Measurements from ENCODE around the gene MYBBP1A. TPM values are rescaled to one million over a fixed set of nuclear protein-coding genes. Genes with fewer than 3 reads are reported as not detected.

Gene MYBBP1A
- total and polyA plus RNA-seq, 2 of the 13 experiments (the other 11 are each of a cell fraction or from before 2014, with no cell fraction given) = 18.6 to 54.8 TPM

DNA sequence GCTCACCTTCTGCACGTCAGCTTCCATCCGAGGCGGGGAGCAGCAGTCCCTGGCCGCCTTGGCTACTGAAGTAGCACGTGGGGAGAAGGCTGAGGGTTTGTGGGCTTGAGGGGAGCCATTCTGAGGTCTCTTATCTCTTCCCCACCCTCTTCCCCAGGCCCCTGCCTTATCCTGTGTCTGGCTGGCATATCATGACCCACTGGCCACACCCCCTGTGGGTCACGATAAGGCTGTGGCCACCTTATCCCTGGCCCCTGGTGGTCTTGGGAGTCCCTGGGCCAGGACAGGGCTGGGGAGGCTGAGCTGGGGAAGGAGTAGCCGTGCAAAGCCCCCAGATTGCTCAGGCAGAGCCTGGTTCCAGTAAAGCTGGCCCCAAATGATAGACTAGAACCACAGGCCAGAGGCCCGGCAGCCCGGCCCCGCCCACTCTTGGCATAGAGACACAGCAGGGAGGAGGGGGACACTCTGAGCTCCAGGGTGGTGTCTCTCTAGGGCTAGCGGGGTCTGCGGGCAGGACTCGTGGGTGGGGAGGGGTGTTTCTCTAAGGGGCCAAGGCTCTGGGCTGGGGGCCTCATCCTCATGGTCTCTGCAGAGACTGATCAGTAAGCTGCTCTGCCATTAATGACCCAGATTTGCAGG, 48.9 kb downstream of the MYBBP1A start (continued):
- TF ChIP-seq, protein P1, sequence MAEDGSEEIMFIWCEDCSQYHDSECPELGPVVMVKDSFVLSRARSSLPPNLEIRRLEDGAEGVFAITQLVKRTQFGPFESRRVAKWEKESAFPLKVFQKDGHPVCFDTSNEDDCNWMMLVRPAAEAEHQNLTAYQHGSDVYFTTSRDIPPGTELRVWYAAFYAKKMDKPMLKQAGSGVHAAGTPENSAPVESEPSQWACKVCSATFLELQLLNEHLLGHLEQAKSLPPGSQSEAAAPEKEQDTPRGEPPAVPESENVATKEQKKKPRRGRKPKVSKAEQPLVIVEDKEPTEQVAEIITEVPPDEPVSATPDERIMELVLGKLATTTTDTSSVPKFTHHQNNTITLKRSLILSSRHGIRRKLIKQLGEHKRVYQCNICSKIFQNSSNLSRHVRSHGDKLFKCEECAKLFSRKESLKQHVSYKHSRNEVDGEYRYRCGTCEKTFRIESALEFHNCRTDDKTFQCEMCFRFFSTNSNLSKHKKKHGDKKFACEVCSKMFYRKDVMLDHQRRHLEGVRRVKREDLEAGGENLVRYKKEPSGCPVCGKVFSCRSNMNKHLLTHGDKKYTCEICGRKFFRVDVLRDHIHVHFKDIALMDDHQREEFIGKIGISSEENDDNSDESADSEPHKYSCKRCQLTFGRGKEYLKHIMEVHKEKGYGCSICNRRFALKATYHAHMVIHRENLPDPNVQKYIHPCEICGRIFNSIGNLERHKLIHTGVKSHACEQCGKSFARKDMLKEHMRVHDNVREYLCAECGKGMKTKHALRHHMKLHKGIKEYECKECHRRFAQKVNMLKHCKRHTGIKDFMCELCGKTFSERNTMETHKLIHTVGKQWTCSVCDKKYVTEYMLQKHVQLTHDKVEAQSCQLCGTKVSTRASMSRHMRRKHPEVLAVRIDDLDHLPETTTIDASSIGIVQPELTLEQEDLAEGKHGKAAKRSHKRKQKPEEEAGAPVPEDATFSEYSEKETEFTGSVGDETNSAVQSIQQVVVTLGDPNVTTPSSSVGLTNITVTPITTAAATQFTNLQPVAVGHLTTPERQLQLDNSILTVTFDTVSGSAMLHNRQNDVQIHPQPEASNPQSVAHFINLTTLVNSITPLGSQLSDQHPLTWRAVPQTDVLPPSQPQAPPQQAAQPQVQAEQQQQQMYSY (CRISPR knock-in tag; IDR thresholded peaks at IDR 0.05) = no peak
- no peak for TF ChIP-seq FOXA1 (IDR thresholded peaks at IDR 0.05)
- no peak for TF ChIP-seq FOXA1 (CRISPR knock-in tag; IDR thresholded peaks at IDR 0.05)
- TF ChIP-seq ZNF569 (CRISPR knock-in tag; IDR thresholded peaks at IDR 0.05; ENCODE audit: borderline replicate concordance) = no peak
- TF ChIP-seq, protein P2, sequence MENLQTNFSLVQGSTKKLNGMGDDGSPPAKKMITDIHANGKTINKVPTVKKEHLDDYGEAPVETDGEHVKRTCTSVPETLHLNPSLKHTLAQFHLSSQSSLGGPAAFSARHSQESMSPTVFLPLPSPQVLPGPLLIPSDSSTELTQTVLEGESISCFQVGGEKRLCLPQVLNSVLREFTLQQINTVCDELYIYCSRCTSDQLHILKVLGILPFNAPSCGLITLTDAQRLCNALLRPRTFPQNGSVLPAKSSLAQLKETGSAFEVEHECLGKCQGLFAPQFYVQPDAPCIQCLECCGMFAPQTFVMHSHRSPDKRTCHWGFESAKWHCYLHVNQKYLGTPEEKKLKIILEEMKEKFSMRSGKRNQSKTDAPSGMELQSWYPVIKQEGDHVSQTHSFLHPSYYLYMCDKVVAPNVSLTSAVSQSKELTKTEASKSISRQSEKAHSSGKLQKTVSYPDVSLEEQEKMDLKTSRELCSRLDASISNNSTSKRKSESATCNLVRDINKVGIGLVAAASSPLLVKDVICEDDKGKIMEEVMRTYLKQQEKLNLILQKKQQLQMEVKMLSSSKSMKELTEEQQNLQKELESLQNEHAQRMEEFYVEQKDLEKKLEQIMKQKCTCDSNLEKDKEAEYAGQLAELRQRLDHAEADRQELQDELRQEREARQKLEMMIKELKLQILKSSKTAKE (CRISPR knock-in tag; IDR thresholded peaks at IDR 0.05; ENCODE audit: borderline replicate concordance) = no peak

DNA sequence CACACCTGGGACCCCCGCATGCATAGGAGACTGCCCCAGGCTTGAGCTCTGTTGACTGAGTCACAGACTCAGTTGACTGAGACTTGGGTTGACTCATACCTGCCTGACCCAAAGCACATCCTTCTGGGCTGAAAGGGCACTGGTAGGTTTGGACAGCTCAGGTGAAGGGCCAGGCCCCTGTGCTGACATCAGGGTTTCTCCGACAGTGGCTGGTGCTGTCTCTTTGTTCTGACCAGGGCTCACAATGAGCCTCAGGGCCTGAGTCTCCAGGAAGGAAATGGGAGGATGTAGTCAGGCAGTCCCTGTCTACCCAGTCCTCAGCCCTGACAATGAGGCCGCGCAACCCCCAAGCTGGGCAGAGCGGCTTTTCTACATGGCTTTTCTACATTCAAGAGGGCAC, 50.0 kb downstream of the MYBBP1A start:
- H3K4me3 ChIP-seq (replicated peaks in 1 of 3; ENCODE audit: insufficient read depth in 1 of 3, low read depth in 2 of 3, low read length in 3 of 3) = no peak overlapping the region
- FAIRE-seq = no peak
- 55% methylated on average over 4 of the region's 5 CpGs for WGBS (ENCODE audit: low lambda C conversion rate)
- TF ChIP-seq, protein P3, sequence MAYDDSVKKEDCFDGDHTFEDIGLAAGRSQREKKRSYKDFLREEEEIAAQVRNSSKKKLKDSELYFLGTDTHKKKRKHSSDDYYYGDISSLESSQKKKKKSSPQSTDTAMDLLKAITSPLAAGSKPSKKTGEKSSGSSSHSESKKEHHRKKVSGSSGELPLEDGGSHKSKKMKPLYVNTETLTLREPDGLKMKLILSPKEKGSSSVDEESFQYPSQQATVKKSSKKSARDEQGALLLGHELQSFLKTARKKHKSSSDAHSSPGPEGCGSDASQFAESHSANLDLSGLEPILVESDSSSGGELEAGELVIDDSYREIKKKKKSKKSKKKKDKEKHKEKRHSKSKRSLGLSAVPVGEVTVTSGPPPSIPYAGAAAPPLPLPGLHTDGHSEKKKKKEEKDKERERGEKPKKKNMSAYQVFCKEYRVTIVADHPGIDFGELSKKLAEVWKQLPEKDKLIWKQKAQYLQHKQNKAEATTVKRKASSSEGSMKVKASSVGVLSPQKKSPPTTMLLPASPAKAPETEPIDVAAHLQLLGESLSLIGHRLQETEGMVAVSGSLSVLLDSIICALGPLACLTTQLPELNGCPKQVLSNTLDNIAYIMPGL (CRISPR knock-in tag; IDR thresholded peaks at IDR 0.05; ENCODE audit: borderline replicate concordance in 1 of 2, low read depth in 1 of 2) = no peak
- TF ChIP-seq ZMYM3 (CRISPR knock-in tag; IDR thresholded peaks at IDR 0.05) (no peak), ELF3 (CRISPR knock-in tag; IDR thresholded peaks at IDR 0.05) (no peak), MTF1 (CRISPR knock-in tag; IDR thresholded peaks at IDR 0.05) (no peak), NR1H2 (CRISPR knock-in tag; IDR thresholded peaks at IDR 0.05; ENCODE audit: borderline replicate concordance, low read depth) (no peak), ASH2L (IDR thresholded peaks at IDR 0.05; ENCODE audit: insufficient read length, low read depth, low read length) (no peak)
- TF ChIP-seq, protein P4, sequence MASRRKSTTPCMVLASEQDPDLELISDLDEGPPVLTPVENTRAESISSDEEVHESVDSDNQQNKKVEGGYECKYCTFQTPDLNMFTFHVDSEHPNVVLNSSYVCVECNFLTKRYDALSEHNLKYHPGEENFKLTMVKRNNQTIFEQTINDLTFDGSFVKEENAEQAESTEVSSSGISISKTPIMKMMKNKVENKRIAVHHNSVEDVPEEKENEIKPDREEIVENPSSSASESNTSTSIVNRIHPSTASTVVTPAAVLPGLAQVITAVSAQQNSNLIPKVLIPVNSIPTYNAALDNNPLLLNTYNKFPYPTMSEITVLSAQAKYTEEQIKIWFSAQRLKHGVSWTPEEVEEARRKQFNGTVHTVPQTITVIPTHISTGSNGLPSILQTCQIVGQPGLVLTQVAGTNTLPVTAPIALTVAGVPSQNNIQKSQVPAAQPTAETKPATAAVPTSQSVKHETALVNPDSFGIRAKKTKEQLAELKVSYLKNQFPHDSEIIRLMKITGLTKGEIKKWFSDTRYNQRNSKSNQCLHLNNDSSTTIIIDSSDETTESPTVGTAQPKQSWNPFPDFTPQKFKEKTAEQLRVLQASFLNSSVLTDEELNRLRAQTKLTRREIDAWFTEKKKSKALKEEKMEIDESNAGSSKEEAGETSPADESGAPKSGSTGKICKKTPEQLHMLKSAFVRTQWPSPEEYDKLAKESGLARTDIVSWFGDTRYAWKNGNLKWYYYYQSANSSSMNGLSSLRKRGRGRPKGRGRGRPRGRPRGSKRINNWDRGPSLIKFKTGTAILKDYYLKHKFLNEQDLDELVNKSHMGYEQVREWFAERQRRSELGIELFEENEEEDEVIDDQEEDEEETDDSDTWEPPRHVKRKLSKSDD (CRISPR knock-in tag; IDR thresholded peaks at IDR 0.05; ENCODE audit: low read depth) = no peak

More for the DNA sequence above, 50.0 kb downstream of the MYBBP1A start:
- Histone ChIP-seq H3K79me2 (ENCODE audit: insufficient read depth, low read length) (no peaks in the 10 kb centered on the region), H3K4me1 (ENCODE audit: insufficient read depth, low read length) (peaks cover 12% of the 10 kb centered on the region), H3K27ac (ENCODE audit: extremely low read length, insufficient read depth, low read length) (no peak overlapping the region), H3K9ac (ENCODE audit: insufficient read depth, low read depth, low read length) (no peak overlapping the region), H3K9me3 (ENCODE audit: low read length) (no peaks in the 10 kb centered on the region), H2AFZ (ENCODE audit: low read length) (no peak overlapping the region), H3K36me3 (replicated peaks in 1 of 2; ENCODE audit: control insufficient read depth in 1 of 2, insufficient read depth in 2 of 2, low read length in 2 of 2) (no peaks in the 10 kb centered on the region), H3K4me2 (ENCODE audit: low read depth, low read length) (no peak overlapping the region), H3K27me3 (ENCODE audit: control insufficient read depth in 1 of 2, insufficient read depth in 2 of 2, low read length in 2 of 2) (peaks cover 7 to 67% of the 10 kb centered on the region in 2 experiments; a peak in 4 of 5 replicates), H4K20me1 (ENCODE audit: insufficient read depth, low read length) (0 out of 2 replicates have a peak, but pooled peaks cover 6% of the 10 kb centered on the region)
- POLR2A ChIA-PET = no interaction called here
- BruUV-seq (replicated peaks) = no TSS peak
- intact Hi-C loops (cut with micrococcal nuclease; ENCODE audit: unreplicated experiment) = no loop called here
- no peak for DNase-seq (ENCODE audit: low spot score)
- CTCF ChIA-PET (ENCODE audit: low intra/inter-chr PET ratio, low total read pairs) = no interaction called here
- in situ Hi-C loops (cut with HindIII; ENCODE audit: extremely low pct_ligation_motif_present, low pct_unique_long_range_greater_than_20kb) = no loop called here
- ATAC-seq = no peak
